ENCODE data around the gene GPC6. TPM values are rescaled to one million over a fixed set of nuclear protein-coding genes. Genes with fewer than 3 reads are reported as not detected.

GPC6 gene
- total and polyA plus RNA-seq, 4 donors: 5.9 to 29.1 (median 18.2) TPM

DNA sequence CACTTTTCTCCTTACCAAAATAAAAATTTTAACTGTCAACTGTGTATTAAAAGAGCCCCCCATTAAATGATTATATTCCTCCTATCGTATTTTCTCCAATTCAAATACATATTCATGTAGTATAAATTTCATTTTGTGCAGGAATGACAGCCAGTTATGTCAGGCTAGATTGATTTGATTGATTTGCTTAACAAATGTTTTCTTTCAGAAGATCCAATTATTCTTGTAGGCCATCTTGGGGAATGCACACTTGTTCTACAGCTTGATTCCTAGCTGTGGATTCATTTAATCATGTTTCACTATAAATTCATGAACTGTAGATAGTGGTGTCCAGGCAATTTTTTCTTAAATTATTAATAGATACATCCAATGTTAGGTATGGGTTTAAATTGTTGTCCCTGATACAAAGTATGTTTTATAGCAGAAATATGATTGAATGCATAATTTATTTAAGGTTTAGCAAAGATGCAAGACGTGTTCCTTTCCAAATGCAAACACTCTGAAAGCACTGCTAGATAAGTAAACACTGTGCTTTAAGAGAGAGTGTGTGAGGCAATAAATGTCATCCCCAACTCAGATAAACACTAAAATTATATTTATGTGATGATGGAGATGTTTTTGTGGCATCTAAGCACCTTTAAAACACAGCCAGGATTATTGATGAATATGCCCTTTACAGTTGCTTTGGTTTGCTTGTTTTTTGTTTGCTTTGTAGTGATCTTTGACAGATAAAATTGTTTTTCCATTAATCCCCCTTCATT lies 721.7 kb downstream of the GPC6 start:
- WGBS: 59% methylated on average over 2 of the region's 2 CpGs

More for the DNA sequence above, 721.7 kb downstream of the GPC6 start:
- DNase-seq (ENCODE audit: low spot score): no peak
- H3K9ac ChIP-seq (ENCODE audit: low read depth in 1 of 2, low read length in 2 of 2): no peak overlapping the region
- TF ChIP-seq, protein P1, sequence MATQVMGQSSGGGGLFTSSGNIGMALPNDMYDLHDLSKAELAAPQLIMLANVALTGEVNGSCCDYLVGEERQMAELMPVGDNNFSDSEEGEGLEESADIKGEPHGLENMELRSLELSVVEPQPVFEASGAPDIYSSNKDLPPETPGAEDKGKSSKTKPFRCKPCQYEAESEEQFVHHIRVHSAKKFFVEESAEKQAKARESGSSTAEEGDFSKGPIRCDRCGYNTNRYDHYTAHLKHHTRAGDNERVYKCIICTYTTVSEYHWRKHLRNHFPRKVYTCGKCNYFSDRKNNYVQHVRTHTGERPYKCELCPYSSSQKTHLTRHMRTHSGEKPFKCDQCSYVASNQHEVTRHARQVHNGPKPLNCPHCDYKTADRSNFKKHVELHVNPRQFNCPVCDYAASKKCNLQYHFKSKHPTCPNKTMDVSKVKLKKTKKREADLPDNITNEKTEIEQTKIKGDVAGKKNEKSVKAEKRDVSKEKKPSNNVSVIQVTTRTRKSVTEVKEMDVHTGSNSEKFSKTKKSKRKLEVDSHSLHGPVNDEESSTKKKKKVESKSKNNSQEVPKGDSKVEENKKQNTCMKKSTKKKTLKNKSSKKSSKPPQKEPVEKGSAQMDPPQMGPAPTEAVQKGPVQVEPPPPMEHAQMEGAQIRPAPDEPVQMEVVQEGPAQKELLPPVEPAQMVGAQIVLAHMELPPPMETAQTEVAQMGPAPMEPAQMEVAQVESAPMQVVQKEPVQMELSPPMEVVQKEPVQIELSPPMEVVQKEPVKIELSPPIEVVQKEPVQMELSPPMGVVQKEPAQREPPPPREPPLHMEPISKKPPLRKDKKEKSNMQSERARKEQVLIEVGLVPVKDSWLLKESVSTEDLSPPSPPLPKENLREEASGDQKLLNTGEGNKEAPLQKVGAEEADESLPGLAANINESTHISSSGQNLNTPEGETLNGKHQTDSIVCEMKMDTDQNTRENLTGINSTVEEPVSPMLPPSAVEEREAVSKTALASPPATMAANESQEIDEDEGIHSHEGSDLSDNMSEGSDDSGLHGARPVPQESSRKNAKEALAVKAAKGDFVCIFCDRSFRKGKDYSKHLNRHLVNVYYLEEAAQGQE (IDR thresholded peaks at IDR 0.05): no peak
- TF ChIP-seq NR2F2 (IDR thresholded peaks at IDR 0.05) (no peak), HNF4G (IDR thresholded peaks at IDR 0.05) (no peak), SP1 (IDR thresholded peaks at IDR 0.05) (no peak), RXRA (IDR thresholded peaks at IDR 0.05) (no peak), TAF1 (conservative IDR thresholded peaks at IDR 0.05) (no peak), YY1 (IDR thresholded peaks at IDR 0.05) (no peak), EGR1 (IDR thresholded peaks at IDR 0.05; ENCODE audit: low read depth in 2 of 2) (no peak), RAD21 (IDR thresholded peaks at IDR 0.05) (no peak), JUND (IDR thresholded peaks at IDR 0.05) (no peak), HNF4A (conservative IDR thresholded peaks at IDR 0.05) (no peak), FOXA2 (IDR thresholded peaks at IDR 0.05) (no peak), FOXA1 (IDR thresholded peaks at IDR 0.05) (no peak), GABPA (IDR thresholded peaks at IDR 0.05 in 1 of 2, conservative IDR thresholded peaks at IDR 0.05 in 1 of 2) (no peak)
- TF ChIP-seq, protein P2, sequence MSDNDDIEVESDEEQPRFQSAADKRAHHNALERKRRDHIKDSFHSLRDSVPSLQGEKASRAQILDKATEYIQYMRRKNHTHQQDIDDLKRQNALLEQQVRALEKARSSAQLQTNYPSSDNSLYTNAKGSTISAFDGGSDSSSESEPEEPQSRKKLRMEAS (IDR thresholded peaks at IDR 0.05): no peak
- TF ChIP-seq, protein P3, sequence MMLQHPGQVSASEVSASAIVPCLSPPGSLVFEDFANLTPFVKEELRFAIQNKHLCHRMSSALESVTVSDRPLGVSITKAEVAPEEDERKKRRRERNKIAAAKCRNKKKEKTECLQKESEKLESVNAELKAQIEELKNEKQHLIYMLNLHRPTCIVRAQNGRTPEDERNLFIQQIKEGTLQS (IDR thresholded peaks at IDR 0.05): no peak
- TF ChIP-seq, protein P4, sequence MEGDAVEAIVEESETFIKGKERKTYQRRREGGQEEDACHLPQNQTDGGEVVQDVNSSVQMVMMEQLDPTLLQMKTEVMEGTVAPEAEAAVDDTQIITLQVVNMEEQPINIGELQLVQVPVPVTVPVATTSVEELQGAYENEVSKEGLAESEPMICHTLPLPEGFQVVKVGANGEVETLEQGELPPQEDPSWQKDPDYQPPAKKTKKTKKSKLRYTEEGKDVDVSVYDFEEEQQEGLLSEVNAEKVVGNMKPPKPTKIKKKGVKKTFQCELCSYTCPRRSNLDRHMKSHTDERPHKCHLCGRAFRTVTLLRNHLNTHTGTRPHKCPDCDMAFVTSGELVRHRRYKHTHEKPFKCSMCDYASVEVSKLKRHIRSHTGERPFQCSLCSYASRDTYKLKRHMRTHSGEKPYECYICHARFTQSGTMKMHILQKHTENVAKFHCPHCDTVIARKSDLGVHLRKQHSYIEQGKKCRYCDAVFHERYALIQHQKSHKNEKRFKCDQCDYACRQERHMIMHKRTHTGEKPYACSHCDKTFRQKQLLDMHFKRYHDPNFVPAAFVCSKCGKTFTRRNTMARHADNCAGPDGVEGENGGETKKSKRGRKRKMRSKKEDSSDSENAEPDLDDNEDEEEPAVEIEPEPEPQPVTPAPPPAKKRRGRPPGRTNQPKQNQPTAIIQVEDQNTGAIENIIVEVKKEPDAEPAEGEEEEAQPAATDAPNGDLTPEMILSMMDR (IDR thresholded peaks at IDR 0.05; ENCODE audit: low read depth, low read length, missing input control): no peak
- TF ChIP-seq, protein P5, sequence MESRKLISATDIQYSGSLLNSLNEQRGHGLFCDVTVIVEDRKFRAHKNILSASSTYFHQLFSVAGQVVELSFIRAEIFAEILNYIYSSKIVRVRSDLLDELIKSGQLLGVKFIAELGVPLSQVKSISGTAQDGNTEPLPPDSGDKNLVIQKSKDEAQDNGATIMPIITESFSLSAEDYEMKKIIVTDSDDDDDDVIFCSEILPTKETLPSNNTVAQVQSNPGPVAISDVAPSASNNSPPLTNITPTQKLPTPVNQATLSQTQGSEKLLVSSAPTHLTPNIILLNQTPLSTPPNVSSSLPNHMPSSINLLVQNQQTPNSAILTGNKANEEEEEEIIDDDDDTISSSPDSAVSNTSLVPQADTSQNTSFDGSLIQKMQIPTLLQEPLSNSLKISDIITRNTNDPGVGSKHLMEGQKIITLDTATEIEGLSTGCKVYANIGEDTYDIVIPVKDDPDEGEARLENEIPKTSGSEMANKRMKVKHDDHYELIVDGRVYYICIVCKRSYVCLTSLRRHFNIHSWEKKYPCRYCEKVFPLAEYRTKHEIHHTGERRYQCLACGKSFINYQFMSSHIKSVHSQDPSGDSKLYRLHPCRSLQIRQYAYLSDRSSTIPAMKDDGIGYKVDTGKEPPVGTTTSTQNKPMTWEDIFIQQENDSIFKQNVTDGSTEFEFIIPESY (IDR thresholded peaks at IDR 0.05): no peak
- H3K4me3 ChIP-seq (ENCODE audit: low read depth in 1 of 3, low read length in 3 of 3): no peak overlapping the region
- no peaks in the 10 kb centered on the region for H3K9me3 ChIP-seq (ENCODE audit: control insufficient read depth in 4 of 4, low read length in 3 of 4)
- no peaks in the 10 kb centered on the region for H3K27me3 ChIP-seq (ENCODE audit: control insufficient read depth in 4 of 4, insufficient read depth in 4 of 4, low read length in 3 of 4)
- no peaks in the 10 kb centered on the region for H3K36me3 ChIP-seq (ENCODE audit: control insufficient read depth in 4 of 4, insufficient read depth in 3 of 4, low read depth in 1 of 4, low read length in 3 of 4)
- H3K4me1 ChIP-seq (ENCODE audit: control insufficient read depth in 4 of 4, insufficient read depth in 4 of 4, low read length in 3 of 4): no peaks in the 10 kb centered on the region
- H3K27ac ChIP-seq (ENCODE audit: low read depth in 1 of 2, low read length in 2 of 2): no peak overlapping the region

All from liver (tissue), 9 donors.